Panc1 (cell line): ENCODE measurements around the gene FGD4. TPM values are rescaled to one million over a fixed set of nuclear protein-coding genes. Genes with fewer than 3 reads are reported as not detected.

Experiments used
- ATAC-seq: fragments of 200-7000 bp; cut with Tn5 transposase; 2 replicates; pipeline ENCODE4 v1.9.1; 2020; ENCODE audit warnings: mild to moderate bottlenecking, moderate library complexity
- BruUV-seq: library from RNA; stranded (reverse); fragments of 400-500 nt; replicated peaks from 2 replicates; lab custom pipeline; 2021; lab: Mats Ljungman, UMichigan
- CTCF ChIA-PET: fragments of 300-600 bp; sonication (Branson Sonifier 250); formaldehyde crosslinking; loops from one replicate; lab custom pipeline; 2022; ENCODE audit warnings: antibody characterized with exemption; lab: Charles Lee
- POLR2A ChIA-PET: fragments of 300-600 bp; sonication (Branson Sonifier 250); formaldehyde crosslinking; loops from one replicate; lab custom pipeline; 2022; ENCODE audit warnings: antibody characterized with exemption; lab: Charles Lee
- DNase-seq: peaks from one replicate; pipeline ENCODE4 v3.0.0-alpha.2; 2010; ENCODE audit warnings: low read depth, low spot score
- H3K27ac ChIP-seq: 2 replicates; pipeline ENCODE4 v1.5.1; 2011; ENCODE audit warnings: mild to moderate bottlenecking, low read length, inconsistent platforms
- H3K27me3 ChIP-seq: fragments of 200-500 bp; sonication (Bioruptor generic); 2 replicates; pipeline ENCODE4 v1.6.0; 2014; ENCODE audit warnings: low read length, inconsistent platforms; ENCODE audit not compliant: control insufficient read depth, insufficient read depth
- H3K36me3 ChIP-seq: fragments of 200-500 bp; sonication (Bioruptor generic); 2 replicates; pipeline ENCODE4 v1.5.1; 2014; ENCODE audit warnings: inconsistent platforms, mild to moderate bottlenecking, low read length, moderate library complexity; ENCODE audit not compliant: control insufficient read depth, insufficient read depth
- H3K4me1 ChIP-seq: 2 replicates; pipeline ENCODE4 v1.5.1; 2011; ENCODE audit warnings: inconsistent platforms, mild to moderate bottlenecking, low read length, moderate library complexity; ENCODE audit not compliant: control insufficient read depth, insufficient read depth
- H3K4me3 ChIP-seq, 2 experiments: 2 replicates each; pipeline ENCODE4 v1.5.1; 2011 to 2012; ENCODE audit warnings: low read depth in 2 of 2, low read length in 2 of 2, mild to moderate bottlenecking in 2 of 2, inconsistent platforms in 1 of 2, moderate library complexity in 1 of 2
- H3K9me3 ChIP-seq: fragments of 200-500 bp; sonication (Bioruptor generic); 2 replicates; pipeline ENCODE4 v1.5.1; 2014; ENCODE audit warnings: low read depth, mild to moderate bottlenecking, inconsistent platforms, low read length, moderate library complexity; ENCODE audit not compliant: control insufficient read depth, insufficient read depth
- CTCF ChIP-seq: fragments of 450-650 bp; IDR thresholded peaks from 2 replicates; pipeline ENCODE4 v1.5.1; 2017; ENCODE audit warnings: mild to moderate bottlenecking
- POLR2AphosphoS5 ChIP-seq: IDR thresholded peaks from 2 replicates; pipeline ENCODE4 v1.6.1; 2012; ENCODE audit warnings: mild to moderate bottlenecking, low read depth, low read length, moderate library complexity
- REST ChIP-seq, 2 experiments: IDR thresholded peaks; 2 replicates each; pipeline ENCODE4 v1.6.1; 2011 to 2012; ENCODE audit warnings: low read depth in 2 of 2, control low read depth in 1 of 2, low read length in 1 of 2, mild to moderate bottlenecking in 1 of 2, moderate library complexity in 1 of 2; ENCODE audit not compliant: insufficient read depth in 1 of 2
- SIN3A ChIP-seq: IDR thresholded peaks from 2 replicates; pipeline ENCODE4 v1.6.1; 2012; ENCODE audit warnings: low read depth, mild to moderate bottlenecking, low read length, moderate library complexity, borderline replicate concordance; ENCODE audit not compliant: insufficient read depth
- TCF7L2 ChIP-seq: IDR thresholded peaks from 2 replicates; pipeline ENCODE4 v1.6.1; 2011; ENCODE audit warnings: mild to moderate bottlenecking, low read depth, low read length, inconsistent platforms
- in situ Hi-C: cut with HindIII; loops from 2 replicates; pipeline ENCODE4 v1.10.0; 2016; ENCODE audit warnings: low sequenced_read_pairs, low pct_unique_long_range_greater_than_20kb
- intact Hi-C: fragments of 100-400 bp; cut with micrococcal nuclease; formaldehyde crosslinking; loops from one replicate; pipeline ENCODE4 v1.10.0; 2022; ENCODE audit not compliant: unreplicated experiment
- total RNA-seq: library from RNA; stranded (reverse); gene quantifications from one replicate; pipeline ENCODE4 v1.2.1, GENCODE V29; 2021; ENCODE audit not compliant: unreplicated experiment

The FGD4 gene
- total RNA-seq, 1 experiment from 2014 or later = 5.0 TPM

- Histone ChIP-seq H3K36me3 (no peaks in the 10 kb centered on the region), H3K9me3 (no peaks in the 10 kb centered on the region), H3K27me3 (no peaks in the 10 kb centered on the region; the same call in 1 of the 2 replicates), H3K4me3 (no peak overlapping the region), H3K4me1 (peaks cover 15% of the 10 kb centered on the region), H3K27ac (no peak overlapping the region)
- peak; percentile 85 for ATAC-seq
- CTCF ChIA-PET = interaction anchor here (0.7 kb wide), 3 partner anchors 105 to 758 kb away, joined by 3 read pairs; no protein-coding TSS in a partner anchor
- POLR2A ChIA-PET = no interaction called here
- BruUV-seq = no TSS peak
- DNase-seq = no peak
- no peak for TF ChIP-seq SIN3A
- TF ChIP-seq CTCF = no peak
- TF ChIP-seq TCF7L2 = no peak
- no peak for TF ChIP-seq REST (IDR thresholded peaks at IDR 0.05; ENCODE audit: insufficient read depth in 1 of 2, low read depth in 2 of 2, low read length in 1 of 2)
- TF ChIP-seq POLR2AphosphoS5 = no peak
- in situ Hi-C loops (no loop called here), intact Hi-C loops (no loop called here)
These were observed 136.1 kb downstream of the FGD4 start for GRCh38 chr12:32535288-32535999.

- no peaks in the 10 kb centered on the region for H3K9me3 ChIP-seq
- in situ Hi-C loops = no loop called here
- ChIA-PET POLR2A (no interaction called here), CTCF (interaction anchor here (0.7 kb wide), 3 partner anchors 104 to 759 kb away, joined by 3 read pairs; no protein-coding TSS in a partner anchor)
- DNase-seq (no peak), ATAC-seq (no peak)
- TF ChIP-seq TCF7L2 (no peak), SIN3A (no peak), POLR2AphosphoS5 (no peak), REST (IDR thresholded peaks at IDR 0.05; ENCODE audit: insufficient read depth in 1 of 2, low read depth in 2 of 2, low read length in 1 of 2) (no peak), CTCF (no peak)
- H3K27me3 ChIP-seq = no peaks in the 10 kb centered on the region; the same call in 1 of the 2 replicates
- BruUV-seq = no TSS peak
- no peak overlapping the region for H3K4me3 ChIP-seq
- H3K36me3 ChIP-seq = no peaks in the 10 kb centered on the region
- H3K4me1 ChIP-seq = peaks cover 15% of the 10 kb centered on the region
- intact Hi-C loops = no loop called here
- H3K27ac ChIP-seq = no peak overlapping the region
These were observed 136.6 kb downstream of the FGD4 start for GRCh38 chr12:32536000-32536345.
